GM19193 (cell line): ENCODE results near the gene FAM13A.

ENCODE experiments used
- POLR2A ChIP-seq: IDR thresholded peaks from 4 replicates; pipeline ENCODE4 v1.6.1; 2011; ENCODE audit not compliant: insufficient read depth, insufficient read length; ENCODE audit errors: extremely low read depth

Gene FAM13A

DNA sequence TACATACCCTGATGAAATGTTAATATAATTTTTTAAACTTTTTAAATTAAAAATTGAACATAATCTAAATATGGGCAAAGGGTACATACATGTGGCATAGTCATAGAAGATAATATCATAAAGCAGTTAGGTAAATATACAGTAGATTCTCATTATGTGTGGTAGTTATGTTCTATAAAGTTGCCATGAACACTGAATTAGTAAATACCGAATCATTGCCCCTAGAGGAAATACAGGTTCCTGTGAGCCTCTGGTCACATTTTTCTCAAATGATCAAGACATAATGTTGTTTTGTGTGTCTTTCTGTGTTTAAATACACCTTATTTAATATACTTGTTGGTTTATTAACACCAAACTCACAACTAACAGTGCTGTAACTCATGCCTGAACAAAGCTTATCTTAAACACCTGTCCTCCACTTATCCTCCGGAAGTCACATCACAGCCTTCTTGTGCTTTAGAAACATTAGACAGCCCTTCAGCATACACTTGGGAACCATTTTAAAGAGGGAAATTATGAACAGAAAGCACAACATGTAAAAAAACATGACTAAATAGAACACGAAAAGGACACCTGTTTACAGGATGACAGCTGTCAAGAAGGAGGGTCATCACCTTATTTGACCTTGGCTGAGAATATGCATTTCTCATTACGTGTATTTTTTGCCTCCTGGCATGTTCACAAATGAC lies 190.0 kb downstream of the FAM13A start:
- no peak for TF ChIP-seq POLR2A

DNA sequence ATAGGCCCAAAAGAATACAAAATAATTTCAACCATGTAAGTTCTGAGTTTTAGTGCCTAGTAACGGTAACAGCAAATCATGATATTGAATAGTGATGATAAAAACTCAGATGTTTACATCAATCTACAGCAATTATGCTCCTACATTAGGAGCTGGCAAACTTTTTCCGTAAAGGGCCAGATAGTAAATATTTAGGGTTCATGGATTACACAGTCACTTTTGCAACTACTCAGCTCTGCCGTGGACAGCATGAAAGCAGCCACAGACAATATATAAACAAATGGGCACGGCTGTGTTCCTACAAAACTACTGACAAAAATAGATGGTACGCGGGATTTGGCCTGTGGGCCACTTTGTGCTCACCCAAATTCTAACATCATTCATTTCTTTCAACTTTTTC lies 191.5 kb downstream of the FAM13A start:
- TF ChIP-seq POLR2A = no peak

DNA sequence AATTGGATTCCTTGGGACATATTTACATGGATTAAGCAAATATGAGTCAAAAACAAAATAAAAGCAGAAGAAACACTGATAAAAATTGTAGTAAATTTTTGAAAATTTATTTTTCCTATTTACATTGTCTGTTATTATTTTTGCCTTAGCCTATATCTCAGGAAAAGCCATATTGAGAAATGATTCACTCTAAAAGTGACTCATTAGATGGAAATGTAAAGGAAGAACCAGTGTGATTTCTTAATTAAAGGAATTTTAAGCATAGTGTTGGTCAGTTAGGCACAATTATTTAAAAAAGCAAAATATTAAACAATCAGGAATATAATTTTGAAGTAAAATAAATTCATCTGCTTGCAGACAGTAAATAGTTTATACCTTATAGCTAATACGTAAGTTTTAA lies 191.9 kb downstream of the FAM13A start:
- TF ChIP-seq POLR2A = no peak

DNA sequence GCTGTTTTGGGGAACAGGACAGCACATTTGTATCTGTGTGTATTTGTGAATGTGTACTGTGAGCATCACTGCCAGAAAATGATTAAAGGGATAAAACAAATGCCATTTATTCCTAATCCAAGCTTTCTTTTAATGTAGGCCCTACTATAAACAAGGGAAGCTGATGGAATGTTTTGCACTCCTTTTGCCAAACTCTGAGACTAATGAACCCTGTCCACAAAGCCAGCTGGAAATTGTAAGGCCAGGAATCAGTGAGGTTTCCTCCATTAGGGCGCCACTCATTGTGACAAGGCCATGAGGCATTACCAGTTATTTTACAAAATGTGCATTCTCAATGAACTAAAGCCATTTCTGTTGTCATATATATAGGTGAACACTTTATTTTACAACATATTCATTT lies 196.4 kb downstream of the FAM13A start:
- no peak for TF ChIP-seq POLR2A

DNA sequence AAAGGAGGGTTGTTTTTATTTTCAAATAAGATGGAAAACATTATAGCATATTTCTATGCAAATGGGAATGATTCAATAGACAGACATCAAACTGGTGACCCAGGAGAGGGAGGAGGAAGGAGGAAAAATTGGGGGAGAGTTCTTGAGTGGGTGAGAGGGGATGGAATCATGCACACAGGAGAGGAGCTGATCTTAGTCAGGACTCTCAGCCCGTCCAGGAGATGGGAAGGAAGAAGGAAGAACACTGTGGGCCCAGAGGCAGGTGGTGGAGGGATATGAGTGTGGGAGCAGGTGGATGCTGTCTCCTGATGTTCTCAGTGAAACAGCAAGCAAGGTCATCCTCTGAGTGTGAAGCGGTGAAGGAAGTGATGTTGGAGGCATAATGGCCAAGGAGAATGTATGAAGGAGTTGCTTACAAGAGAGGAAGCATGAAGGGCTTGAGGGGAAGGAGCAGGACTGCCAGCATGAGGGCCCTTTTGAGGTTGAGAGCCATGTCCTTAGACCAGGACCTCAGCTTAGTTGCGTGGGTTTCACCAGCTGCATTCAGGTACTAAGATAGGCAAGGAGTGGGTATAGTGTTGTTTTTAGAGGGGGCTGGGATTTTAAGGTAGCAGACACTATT lies 197.7 kb downstream of the FAM13A start:
- no peak for TF ChIP-seq POLR2A

DNA sequence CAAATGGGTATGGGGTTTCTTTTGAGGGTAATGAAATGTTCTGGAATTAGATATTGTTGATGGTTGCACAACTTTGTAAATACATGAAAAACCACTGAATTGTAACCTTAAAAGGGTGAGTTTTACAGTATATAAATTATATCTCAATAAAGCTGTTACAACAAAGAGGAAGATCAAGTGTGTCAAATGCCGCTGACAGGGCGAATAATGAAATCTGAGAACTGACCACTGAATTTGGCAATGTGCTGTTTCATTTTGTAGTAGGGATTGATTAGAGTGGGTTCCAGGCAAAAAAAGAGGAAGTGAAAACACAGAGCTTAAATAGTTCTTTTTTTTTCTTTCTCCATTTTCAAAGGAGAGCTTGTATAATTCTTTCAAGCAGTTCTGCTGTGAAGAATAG lies 198.2 kb downstream of the FAM13A start:
- TF ChIP-seq POLR2A = no peak

DNA sequence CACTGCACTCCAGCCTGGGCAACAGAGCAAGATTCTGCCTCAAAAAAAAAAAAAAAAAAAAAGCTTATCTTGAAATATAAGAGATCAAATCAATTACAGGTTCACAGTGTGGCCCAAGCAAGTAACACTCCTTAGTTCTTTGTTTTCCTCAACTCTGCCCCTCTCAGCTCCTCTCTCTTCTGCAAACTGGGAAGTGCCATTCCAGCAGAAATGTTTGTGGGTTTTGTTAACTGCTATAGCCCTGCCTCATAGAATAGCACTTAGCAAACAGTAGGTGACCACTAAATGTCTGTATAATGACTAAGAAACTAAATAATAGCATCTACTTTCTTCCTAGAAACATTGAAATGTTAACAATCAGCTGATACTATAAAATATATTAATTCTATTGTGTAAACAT lies 199.4 kb downstream of the FAM13A start:
- TF ChIP-seq POLR2A = no peak

DNA sequence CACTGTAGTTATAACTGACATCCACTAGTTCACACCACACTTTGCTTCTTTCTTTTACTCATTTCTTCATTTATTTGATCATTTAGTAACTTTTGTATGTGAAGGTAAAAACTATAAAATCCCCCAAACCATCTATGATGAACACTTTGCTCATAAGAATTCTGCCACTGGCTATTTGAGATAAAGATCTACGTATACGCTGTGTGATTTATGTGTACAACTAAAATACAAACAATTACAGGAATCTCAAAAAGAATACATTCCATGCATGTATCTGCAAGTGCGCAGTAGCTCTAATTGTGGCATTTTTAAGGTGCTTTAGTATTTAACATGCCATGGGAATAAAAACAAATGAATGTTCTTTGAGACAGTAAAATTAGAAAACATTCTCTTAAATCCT lies 202.5 kb downstream of the FAM13A start:
- TF ChIP-seq POLR2A = no peak

DNA sequence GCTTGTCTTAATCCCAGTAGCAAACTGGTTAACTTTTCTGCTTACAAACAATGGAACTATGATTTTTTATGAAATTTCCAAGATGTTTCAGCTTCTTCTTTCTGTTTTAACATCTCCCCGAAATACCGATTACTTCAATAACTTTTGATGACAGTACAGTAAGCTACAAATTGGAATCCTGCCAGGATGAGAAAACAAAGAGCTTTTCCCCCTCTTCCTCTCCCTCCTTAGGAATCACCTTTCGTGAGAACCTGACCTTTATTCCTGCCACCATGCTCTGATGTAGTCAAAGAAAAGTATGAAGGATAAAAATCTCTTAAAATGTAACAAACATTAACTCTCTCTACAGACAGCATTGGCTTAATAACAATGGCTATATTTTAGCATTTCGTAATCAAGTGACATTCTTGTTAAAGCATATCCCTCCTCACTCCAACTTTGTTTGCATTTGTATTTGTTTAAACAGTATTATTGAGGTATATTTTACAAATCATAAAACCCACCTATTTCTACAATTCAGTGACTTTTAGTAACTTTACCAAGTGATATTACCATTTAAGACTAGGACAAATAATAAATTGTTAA lies 210.7 kb downstream of the FAM13A start:
- no peak for TF ChIP-seq POLR2A

DNA sequence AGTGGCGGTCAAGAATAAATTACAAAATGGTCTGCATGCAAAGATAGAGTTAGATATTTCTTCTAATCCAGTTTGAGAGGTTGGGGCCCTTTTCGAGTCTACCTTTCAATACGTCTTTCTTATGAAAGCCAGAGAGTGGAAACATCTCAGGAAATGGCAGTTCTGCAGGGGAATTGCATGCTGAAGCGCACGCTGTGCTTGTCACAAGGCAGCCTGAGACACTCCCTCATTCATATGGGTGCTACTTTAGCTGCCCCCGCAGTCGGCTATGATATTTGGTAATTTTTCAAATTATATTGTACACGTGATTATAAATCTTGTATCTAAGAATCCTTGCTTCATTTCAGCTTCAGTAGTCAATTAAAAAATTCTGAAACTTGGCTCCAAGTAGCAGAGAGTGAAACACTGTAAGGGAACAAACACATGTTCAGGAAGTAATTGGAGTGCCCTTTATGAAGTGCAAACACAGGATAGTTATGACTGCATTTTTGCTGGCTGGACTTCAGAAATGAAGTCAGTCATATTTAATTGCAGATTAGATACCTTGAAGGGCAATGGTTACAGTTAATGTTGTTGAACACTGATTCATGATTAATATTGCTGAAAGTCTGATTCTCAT lies 213.8 kb downstream of the FAM13A start:
- no peak for TF ChIP-seq POLR2A

DNA sequence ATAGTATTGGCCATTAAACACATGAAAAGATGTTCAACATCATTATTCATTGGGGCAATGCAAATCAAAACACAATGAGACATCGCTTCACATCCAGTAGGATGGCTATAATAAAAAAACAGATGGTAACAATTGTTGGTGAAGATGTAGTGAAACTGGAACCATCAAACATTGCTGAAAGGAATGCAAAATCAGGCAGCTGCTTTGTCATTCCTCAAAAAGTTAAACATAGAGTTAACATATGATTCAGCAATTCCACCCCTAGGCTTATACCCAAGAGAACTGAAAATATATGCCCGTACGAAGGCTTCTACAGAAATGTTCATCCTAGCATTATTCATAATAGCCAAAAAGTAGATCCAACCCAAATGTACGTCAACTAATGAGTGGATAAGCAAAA lies 215.3 kb downstream of the FAM13A start:
- no peak for TF ChIP-seq POLR2A

DNA sequence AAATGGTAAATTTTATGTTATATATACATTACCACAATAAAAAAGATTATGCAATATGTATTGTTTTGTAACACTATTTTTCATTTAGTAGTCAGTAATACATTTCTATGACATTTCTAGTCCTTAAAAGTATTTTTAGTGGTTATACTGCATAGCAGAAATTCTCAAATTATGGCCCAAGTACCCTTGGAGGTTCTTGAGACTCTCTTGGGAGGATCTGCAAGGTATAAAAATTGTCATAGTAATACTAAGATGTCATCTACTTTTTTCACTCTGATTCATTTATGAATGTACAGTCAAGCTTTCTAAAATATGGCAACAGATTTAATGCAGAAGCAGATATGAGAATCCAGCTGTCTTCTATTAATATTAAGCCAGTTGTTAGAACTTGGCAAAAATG lies 220.8 kb downstream of the FAM13A start:
- no peak for TF ChIP-seq POLR2A

DNA sequence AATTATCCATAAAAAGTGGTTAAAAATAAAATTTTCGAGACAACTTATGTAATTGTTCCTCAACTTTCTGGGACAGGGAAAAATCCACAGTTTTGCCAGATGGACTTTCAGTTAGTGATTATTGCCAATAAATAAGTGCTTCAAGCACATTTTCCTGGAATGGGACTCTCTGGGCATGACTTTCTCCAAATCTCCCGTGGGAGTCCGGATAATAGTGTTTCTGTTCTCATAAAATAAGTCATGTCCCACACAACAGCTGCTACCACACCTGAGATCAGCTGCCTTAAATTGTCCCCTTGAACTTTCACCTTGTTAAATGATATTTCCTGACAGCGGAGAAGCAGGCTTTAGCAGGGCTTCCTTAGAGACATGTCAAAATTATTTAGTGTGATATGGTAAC lies 226.0 kb downstream of the FAM13A start:
- TF ChIP-seq POLR2A = no peak

DNA sequence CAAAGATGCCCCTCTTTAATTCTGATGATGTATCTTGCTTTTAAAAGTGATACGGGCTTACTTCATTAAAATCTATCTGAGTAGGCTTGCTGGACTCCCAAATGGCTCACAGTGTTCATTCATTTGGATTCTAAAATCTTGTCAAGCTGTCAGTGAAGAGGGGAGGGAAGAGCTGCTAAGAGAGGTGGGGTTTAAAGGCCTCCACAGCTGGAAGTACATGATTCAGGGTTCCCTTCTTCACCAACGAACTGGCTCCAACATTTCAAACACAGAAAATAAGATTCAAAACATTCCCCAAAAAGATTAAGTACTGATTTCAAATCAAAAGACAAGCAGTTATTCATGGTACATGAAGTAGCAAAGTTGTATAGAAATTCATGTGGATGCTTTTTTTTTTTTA lies 226.4 kb downstream of the FAM13A start:
- no peak for TF ChIP-seq POLR2A

DNA sequence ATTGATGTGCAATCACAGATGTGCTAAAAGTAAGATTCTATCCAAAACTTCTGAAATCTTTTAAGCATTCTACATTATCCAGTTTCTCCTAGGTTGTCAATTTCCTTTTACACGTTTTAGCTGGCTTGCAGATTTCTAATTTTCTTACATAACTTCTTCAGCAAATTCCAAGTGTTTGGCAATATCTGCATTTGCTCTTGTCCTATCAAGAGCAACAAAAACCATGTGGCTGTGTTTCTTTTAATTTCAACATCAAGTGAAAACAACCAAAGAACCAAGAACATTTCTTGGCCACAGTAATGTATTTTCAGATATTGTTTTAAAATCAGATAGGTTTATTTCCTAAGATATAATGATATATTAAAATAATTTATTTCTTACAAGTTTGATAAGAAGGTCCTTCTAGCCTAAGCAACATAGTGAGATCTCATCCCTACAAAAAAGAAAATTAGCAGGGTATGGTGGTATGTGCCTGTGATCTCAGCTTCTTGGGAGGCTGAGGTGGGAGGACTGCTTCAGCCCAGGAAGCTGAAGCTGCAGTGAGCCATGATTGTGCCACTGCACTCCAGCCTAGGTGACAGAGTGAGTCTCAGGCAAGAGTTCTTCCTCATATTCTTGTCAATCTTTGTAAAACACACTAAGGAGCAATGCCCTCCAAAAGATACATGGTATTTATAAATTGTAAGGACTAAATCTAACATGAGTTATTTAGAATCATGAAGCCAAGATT lies 228.0 kb downstream of the FAM13A start:
- TF ChIP-seq POLR2A = no peak
